ENCODE measurements around the gene RBM39.
"Not testable (repeated sequence)": the region's sequence is repeated elsewhere in the genome, so short reads cannot be mapped to it uniquely, and the experiment has no call there.

The RBM39 gene

DNA sequence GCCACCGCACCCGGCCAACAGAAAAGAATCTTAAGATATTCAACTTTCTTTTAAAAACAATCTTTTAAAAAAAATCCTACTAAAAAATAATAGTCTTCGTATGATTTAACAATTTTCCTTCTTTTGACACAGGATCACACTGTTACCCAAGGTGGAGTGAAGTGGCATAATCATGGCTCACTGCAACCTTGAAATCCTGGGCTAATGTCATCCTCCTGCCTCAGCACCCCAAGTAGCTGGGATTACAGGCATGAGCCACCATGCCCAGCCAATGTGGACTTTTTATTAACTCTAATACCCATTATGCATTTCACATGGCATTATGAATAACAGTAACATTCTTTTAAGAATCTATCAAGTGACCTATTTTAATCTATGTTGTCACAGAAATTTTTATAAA, 20.8 kb downstream of the RBM39 start:
- Histone ChIP-seq H3K9me3 (replicated peaks; ENCODE audit: low read length) (no peaks in the 10 kb centered on the region), H3K4me2 (ENCODE audit: low read length) (no peak overlapping the region), H3K36me3 (ENCODE audit: insufficient read depth, low read length) (peaks cover 97% of the 10 kb centered on the region), H3K4me3 (ENCODE audit: low read length) (no peak overlapping the region), H3K9ac (ENCODE audit: low read depth, low read length) (no peak overlapping the region), H3K27me3 (ENCODE audit: control insufficient read depth, insufficient read depth, low read length) (no peaks in the 10 kb centered on the region), H3K4me1 (ENCODE audit: control insufficient read depth, insufficient read depth, low read length) (peaks cover 14% of the 10 kb centered on the region)

DNA sequence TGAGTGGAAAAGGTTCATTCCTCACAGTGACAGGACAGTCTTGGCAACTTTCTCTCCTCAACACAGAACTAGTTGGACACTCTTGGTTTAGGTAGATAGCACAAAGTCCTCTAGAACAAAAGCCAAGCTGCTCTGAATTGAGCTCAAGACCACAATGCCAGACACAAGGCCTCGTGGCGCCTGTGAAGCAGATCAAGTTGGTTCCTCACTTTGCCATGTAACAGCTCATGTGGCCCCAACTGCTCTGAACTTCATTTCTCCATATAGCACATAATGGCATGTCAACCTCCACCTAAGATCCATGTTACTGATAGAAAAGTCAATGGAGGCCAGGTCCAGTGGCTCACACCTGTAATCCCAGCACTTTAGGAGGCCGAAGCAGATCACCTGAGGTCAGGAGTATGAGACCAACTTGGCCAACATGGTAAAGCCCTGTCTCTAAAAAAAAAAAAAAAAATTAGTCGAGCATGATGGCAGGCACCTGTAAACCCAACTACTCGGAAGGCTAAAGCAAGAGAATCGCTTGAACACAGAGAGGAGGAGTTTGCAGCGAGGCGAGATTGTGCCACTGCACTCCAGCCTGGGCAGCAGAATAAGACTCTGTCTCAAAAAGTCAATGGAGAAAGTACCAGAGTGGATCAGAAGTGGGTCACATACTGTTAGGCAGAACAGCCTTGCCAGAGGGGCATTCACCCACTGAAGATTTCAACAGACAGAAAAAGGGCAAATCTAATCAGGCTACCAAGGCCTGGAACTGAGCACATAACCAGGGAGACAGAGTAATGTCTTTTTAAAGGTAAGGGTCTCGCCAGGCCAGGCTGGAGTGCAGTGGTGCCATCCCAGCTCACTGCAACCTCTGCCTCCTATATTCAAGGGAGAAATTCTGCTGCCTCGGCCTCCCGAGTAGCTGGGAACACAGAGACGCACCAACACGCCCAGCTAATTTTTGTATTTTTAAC, 21.6 kb downstream of the RBM39 start:
- Histone ChIP-seq H3K4me3 (ENCODE audit: low read length) (no peak overlapping the region), H3K36me3 (ENCODE audit: insufficient read depth, low read length) (peaks cover 97% of the 10 kb centered on the region), H3K27me3 (ENCODE audit: control insufficient read depth, insufficient read depth, low read length) (no peaks in the 10 kb centered on the region), H3K4me1 (ENCODE audit: control insufficient read depth, insufficient read depth, low read length) (peaks cover 14% of the 10 kb centered on the region), H3K9me3 (replicated peaks; ENCODE audit: low read length) (no peaks in the 10 kb centered on the region), H3K9ac (ENCODE audit: low read depth, low read length) (no peak overlapping the region), H3K4me2 (ENCODE audit: low read length) (no peak overlapping the region)

DNA sequence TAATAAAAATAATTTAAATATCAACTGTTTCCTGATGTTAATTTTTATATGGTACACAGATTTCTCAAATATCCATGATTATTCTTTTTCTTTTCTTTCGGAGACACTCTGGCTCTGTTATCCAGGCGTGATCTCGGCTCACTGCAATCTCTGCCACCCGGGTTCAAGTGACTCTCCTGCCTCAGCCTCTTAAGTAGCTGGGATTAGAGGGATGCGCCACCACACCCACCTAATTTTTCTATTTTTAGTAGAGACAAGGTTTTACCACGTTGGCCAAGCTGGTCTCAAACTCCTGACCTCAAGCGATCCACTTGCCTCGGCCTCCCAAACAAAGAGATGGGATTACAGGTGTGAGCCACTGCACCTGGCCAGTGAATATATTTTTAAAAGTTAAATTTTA, 22.3 kb downstream of the RBM39 start:
- Histone ChIP-seq H3K27me3 (ENCODE audit: control insufficient read depth, insufficient read depth, low read length) (no peaks in the 10 kb centered on the region), H3K9me3 (replicated peaks; ENCODE audit: low read length) (no peaks in the 10 kb centered on the region), H3K36me3 (ENCODE audit: insufficient read depth, low read length) (peaks cover 97% of the 10 kb centered on the region), H3K4me2 (ENCODE audit: low read length) (no peak overlapping the region), H3K4me3 (ENCODE audit: low read length) (no peak overlapping the region), H3K4me1 (ENCODE audit: control insufficient read depth, insufficient read depth, low read length) (peaks cover 14% of the 10 kb centered on the region), H3K9ac (ENCODE audit: low read depth, low read length) (no peak overlapping the region)

DNA sequence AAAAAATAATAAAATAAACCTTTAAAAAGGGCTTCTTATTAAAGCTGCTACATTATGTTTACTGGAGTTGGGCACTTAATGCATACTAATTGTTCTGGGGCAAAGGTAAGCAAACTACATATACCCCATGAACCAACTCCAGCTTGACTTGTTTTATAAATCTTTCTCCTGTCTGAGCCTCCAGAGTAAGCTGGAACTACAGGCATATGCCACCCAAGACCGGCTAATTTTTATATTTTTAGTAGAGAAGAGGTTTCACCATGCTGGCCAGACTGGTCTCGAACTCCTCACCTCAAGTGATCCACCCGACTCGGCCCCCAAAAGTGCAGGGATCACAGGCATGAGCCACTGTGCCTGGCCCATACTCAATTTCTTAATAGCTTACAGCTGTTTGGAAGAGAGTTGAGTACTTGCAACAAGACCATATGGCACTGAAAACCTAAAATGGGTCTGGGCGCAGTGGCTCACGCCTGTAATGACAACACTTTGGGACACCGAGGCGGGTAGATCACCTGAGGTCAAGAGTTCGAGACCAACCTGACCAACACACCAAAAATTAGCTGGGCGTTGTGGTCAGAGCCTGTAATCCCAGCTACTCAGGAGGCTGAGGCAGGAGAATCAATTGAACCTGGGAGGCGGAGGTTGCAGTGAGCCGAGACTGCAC, 23.0 kb downstream of the RBM39 start:
- Histone ChIP-seq H3K4me1 (ENCODE audit: control insufficient read depth, insufficient read depth, low read length) (peaks cover 14% of the 10 kb centered on the region), H3K27me3 (ENCODE audit: control insufficient read depth, insufficient read depth, low read length) (no peaks in the 10 kb centered on the region), H3K4me3 (ENCODE audit: low read length) (no peak overlapping the region), H3K9me3 (replicated peaks; ENCODE audit: low read length) (no peaks in the 10 kb centered on the region), H3K4me2 (ENCODE audit: low read length) (no peak overlapping the region), H3K9ac (ENCODE audit: low read depth, low read length) (no peak overlapping the region), H3K36me3 (ENCODE audit: insufficient read depth, low read length) (peaks cover 97% of the 10 kb centered on the region)

DNA sequence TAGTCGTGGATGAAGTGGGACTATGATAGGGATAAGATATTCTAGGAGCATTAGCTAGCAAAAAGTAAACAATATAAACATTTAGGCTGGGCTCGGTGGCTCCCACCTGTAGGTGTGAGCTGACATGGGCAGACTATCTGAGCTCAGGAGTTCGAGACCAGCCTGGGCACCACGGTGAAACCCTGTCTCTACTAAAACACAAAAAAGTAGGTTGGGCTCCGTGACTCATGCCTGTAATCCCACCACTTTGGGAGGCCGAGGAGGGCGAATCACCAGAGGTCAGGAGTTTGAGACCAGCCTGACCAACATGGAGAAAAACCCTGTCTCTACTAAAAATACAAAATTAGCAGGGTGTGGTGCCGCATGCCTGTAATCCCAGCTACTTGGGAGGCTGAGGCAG, 23.7 kb downstream of the RBM39 start:
- not testable (repeated sequence) for H3K9ac ChIP-seq (ENCODE audit: low read depth, low read length); H3K9me3 ChIP-seq (replicated peaks; ENCODE audit: low read length); H3K4me3 ChIP-seq (ENCODE audit: low read length); H3K4me2 ChIP-seq (ENCODE audit: low read length); H3K27me3 ChIP-seq (ENCODE audit: control insufficient read depth, insufficient read depth, low read length)
- H3K4me1 ChIP-seq (ENCODE audit: control insufficient read depth, insufficient read depth, low read length), result peaks cover 14% of the 10 kb centered on the region
- H3K36me3 ChIP-seq (ENCODE audit: insufficient read depth, low read length), result peaks cover 97% of the 10 kb centered on the region

DNA sequence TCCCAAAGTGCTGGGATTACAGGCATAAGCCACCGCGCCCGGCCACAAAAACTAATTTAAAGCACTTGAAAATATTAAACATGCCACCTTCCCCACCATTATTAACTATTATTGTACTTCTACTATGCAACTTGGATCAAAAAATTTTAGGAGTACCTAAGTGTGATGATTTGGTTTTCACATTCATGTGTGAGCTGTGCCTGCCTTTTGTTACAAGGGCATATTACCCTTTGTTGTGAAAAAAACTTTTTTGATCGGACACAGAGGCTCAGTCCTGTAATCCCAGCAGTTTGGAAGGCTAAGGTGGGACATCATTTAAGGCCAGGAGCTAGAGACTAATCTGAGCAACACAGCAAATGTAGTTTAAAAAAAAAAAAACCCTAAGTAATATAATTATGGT, 25.7 kb downstream of the RBM39 start:
- Histone ChIP-seq H3K9me3 (replicated peaks; ENCODE audit: low read length) (no peaks in the 10 kb centered on the region), H3K4me3 (ENCODE audit: low read length) (no peak overlapping the region), H3K27me3 (ENCODE audit: control insufficient read depth, insufficient read depth, low read length) (no peaks in the 10 kb centered on the region), H3K4me1 (ENCODE audit: control insufficient read depth, insufficient read depth, low read length) (peaks cover 14% of the 10 kb centered on the region), H3K9ac (ENCODE audit: low read depth, low read length) (no peak overlapping the region), H3K36me3 (ENCODE audit: insufficient read depth, low read length) (peaks cover 95% of the 10 kb centered on the region), H3K4me2 (ENCODE audit: low read length) (no peak overlapping the region)

DNA sequence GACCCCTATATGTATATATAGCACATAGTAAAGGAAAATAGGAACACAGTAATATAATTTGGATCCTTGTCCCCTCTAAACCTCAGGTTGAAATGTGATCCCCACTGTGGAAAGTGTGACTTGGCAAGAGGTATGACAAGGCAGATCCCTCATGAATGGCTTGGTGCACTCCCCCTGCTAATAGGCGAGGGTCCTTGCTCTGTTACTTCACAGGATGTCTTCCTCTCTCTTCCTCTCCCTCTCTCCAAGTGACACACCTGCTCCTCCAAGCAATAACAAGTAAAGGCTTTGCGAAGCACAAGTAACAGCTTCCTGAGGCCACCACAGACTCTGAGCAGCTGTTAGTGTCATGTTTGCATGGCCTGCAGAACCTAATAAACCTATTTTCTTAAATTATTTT, 26.4 kb downstream of the RBM39 start:
- Histone ChIP-seq H3K27me3 (ENCODE audit: control insufficient read depth, insufficient read depth, low read length) (no peaks in the 10 kb centered on the region), H3K4me1 (ENCODE audit: control insufficient read depth, insufficient read depth, low read length) (peaks cover 14% of the 10 kb centered on the region), H3K9ac (ENCODE audit: low read depth, low read length) (no peak overlapping the region), H3K4me3 (ENCODE audit: low read length) (no peak overlapping the region), H3K9me3 (replicated peaks; ENCODE audit: low read length) (no peaks in the 10 kb centered on the region), H3K4me2 (ENCODE audit: low read length) (no peak overlapping the region), H3K36me3 (ENCODE audit: insufficient read depth, low read length) (peaks cover 95% of the 10 kb centered on the region)

DNA sequence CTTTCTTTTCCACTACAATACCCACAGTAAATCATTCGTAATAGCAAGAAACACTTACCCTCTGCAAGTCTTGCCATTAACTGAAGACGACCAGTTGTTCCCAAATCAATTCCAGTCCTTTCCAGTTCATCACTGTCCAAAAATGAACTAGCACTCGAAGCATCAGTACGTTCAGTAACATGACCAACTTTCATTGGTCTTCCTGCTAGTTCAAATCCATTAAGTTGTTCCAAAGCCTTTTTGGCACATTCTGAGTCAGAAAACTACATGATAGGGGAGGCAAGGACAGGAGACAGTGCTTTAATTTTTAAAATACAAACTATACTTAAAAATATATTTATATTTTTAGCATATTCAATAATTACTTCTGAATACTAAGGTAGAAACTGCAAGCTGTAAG, 27.9 kb downstream of the RBM39 start:
- H3K4me2 ChIP-seq (ENCODE audit: low read length), result no peak overlapping the region
- H3K36me3 ChIP-seq (ENCODE audit: insufficient read depth, low read length), result peaks cover 95% of the 10 kb centered on the region
- no peak overlapping the region for H3K4me3 ChIP-seq (ENCODE audit: low read length)
- H3K9me3 ChIP-seq (replicated peaks; ENCODE audit: low read length), result no peaks in the 10 kb centered on the region
- no peaks in the 10 kb centered on the region for H3K27me3 ChIP-seq (ENCODE audit: control insufficient read depth, insufficient read depth, low read length)
- peaks cover 11% of the 10 kb centered on the region for H3K4me1 ChIP-seq (ENCODE audit: control insufficient read depth, insufficient read depth, low read length)
- no peak overlapping the region for H3K9ac ChIP-seq (ENCODE audit: low read depth, low read length)

DNA sequence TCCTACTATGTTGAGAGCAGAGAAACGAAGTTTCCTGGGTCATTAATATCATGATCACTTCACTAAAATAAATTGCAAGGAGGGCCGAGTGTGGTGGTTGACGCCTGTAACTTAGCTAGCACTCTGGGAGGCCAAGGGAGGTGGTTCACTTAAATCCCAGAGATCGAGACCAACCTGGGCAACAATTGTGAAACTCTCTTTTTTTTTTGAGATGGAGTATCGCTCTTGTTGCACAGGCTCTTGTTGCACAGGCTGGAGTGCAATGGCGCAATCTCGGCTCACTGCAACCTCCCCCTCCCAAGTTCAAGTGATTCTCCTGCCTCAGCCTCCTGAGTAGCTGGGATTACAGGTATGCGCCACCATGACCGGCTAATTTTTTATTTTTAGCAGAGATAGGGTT, 28.9 kb downstream of the RBM39 start:
- H3K4me2 ChIP-seq (ENCODE audit: low read length); H3K9me3 ChIP-seq (replicated peaks; ENCODE audit: low read length); H3K4me1 ChIP-seq (ENCODE audit: control insufficient read depth, insufficient read depth, low read length); H3K27me3 ChIP-seq (ENCODE audit: control insufficient read depth, insufficient read depth, low read length); H3K4me3 ChIP-seq (ENCODE audit: low read length); H3K9ac ChIP-seq (ENCODE audit: low read depth, low read length): not testable (repeated sequence)
- H3K36me3 ChIP-seq (ENCODE audit: insufficient read depth, low read length), result peaks cover 95% of the 10 kb centered on the region

DNA sequence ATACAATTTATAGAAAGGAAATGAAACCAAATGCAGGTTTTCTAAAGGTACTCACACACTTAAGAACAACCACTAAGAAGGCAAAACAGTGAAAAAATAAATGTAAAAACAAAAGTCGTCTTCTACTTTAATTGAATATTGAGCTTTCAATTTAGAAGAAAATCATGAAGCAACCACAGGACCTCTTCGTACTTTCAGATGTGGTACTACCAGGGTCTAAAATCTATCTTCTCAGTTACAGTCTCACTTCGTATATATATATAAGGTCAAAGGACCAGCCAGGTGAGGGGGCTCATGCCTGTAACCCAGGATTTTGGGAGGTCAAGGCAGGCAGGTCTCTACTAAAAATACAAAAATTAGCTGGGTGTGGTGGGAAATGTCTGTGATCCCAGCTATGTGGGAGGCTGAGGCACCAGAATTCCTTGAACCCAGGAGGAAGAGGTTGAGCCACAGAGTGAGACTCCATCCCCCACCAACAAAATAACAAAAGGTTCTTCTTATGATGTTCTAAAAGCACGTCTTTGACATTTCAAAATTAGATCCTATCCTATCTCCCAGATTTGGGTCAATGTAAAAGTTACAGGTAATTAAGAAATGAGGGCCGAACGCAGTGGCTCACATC, 30.4 kb downstream of the RBM39 start:
- no peak overlapping the region for H3K9ac ChIP-seq (ENCODE audit: low read depth, low read length)
- no peaks in the 10 kb centered on the region for H3K27me3 ChIP-seq (ENCODE audit: control insufficient read depth, insufficient read depth, low read length)
- H3K4me2 ChIP-seq (ENCODE audit: low read length), result no peak overlapping the region
- no peaks in the 10 kb centered on the region for H3K4me1 ChIP-seq (ENCODE audit: control insufficient read depth, insufficient read depth, low read length)
- no peaks in the 10 kb centered on the region for H3K9me3 ChIP-seq (replicated peaks; ENCODE audit: low read length)
- no peak overlapping the region for H3K4me3 ChIP-seq (ENCODE audit: low read length)
- H3K36me3 ChIP-seq (ENCODE audit: insufficient read depth, low read length), result peaks cover 94% of the 10 kb centered on the region

DNA sequence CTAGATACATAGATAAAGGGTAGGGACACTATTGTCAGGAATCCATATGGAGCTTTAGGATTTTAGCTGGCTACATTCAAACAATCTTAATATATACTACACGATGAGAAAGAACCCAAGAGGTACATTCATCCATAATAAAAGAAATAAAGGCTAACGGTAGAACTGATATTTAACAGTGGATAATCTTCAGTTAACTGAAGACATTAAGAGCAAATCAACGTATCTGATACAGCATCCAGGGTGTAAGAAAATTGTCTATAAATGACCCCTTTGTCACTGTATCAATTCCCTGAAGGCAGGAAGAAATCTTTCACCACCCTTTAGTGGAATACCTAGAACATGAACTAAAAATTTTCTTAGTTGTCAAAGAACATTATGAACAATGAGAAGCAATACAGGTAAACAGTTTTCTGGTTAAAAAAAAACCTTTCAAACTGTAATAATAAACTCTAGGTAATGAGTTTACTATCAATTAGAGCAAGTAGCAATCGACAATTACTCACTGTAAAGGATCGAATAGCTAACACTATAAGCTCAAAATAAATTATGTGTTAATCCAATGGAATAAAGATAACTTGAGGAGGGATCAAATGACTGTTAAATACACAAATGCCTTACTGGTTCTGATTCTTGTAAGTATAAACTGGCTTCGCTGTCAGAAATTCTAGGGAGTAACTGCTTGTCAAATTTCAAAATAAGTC, 31.0 kb downstream of the RBM39 start:
- Histone ChIP-seq H3K27me3 (ENCODE audit: control insufficient read depth, insufficient read depth, low read length) (no peaks in the 10 kb centered on the region), H3K9me3 (replicated peaks; ENCODE audit: low read length) (no peaks in the 10 kb centered on the region), H3K9ac (ENCODE audit: low read depth, low read length) (no peak overlapping the region), H3K36me3 (ENCODE audit: insufficient read depth, low read length) (peaks cover 93% of the 10 kb centered on the region), H3K4me1 (ENCODE audit: control insufficient read depth, insufficient read depth, low read length) (no peaks in the 10 kb centered on the region), H3K4me2 (ENCODE audit: low read length) (no peak overlapping the region), H3K4me3 (ENCODE audit: low read length) (no peak overlapping the region)
